A673 (cell line): ENCODE results near the gene DPCD. TPM values are rescaled to one million over a fixed set of nuclear protein-coding genes. Genes with fewer than 3 reads are reported as not detected.
A peak's percentile ranks its signal among the peaks of the same experiment; 100 is the strongest.

Source experiments
- BruUV-seq: library from RNA; stranded (reverse); fragments of 400-500 nt; replicated peaks from 2 replicates; lab custom pipeline; 2021; lab: Mats Ljungman, UMichigan
- CTCF ChIA-PET: fragments of 300-600 bp; sonication (Branson Sonifier 250); formaldehyde crosslinking; loops from one replicate; lab custom pipeline; 2022; ENCODE audit warnings: antibody characterized with exemption; lab: Charles Lee
- POLR2A ChIA-PET: fragments of 300-600 bp; sonication (Branson Sonifier 250); formaldehyde crosslinking; loops from one replicate; lab custom pipeline; 2022; ENCODE audit warnings: antibody characterized with exemption; ENCODE audit not compliant: low non-redundant PET; lab: Charles Lee
- DNase-seq: peaks from one replicate; pipeline ENCODE4 v3.0.0-alpha.2; 2015; ENCODE audit warnings: low spot score
- H3K27ac ChIP-seq: fragments of 200-600 bp; sonication (generic); 2 replicates; pipeline ENCODE4 v1.5.1; 2016; ENCODE audit warnings: mixed run types, low read depth, mild to moderate bottlenecking, mixed read lengths, antibody characterized with exemption, low read length; ENCODE audit not compliant: poor library complexity, severe bottlenecking
- H3K27me3 ChIP-seq: fragments of 200-600 bp; sonication (generic); replicated peaks from 2 replicates; pipeline ENCODE4 v1.6.1; 2017; ENCODE audit warnings: mixed run types, low read depth, mild to moderate bottlenecking, mixed read lengths, antibody characterized with exemption, low read length; ENCODE audit not compliant: insufficient read depth, poor library complexity
- H3K36me3 ChIP-seq: fragments of 200-600 bp; sonication (generic); 2 replicates; pipeline ENCODE4 v1.6.1; 2016; ENCODE audit warnings: mixed run types, mild to moderate bottlenecking, mixed read lengths, antibody characterized with exemption, low read length; ENCODE audit not compliant: insufficient read depth, poor library complexity, severe bottlenecking
- H3K4me1 ChIP-seq: fragments of 200-600 bp; sonication (generic); 2 replicates; pipeline ENCODE4 v1.6.1; 2017; ENCODE audit warnings: mixed run types, mild to moderate bottlenecking, mixed read lengths, antibody characterized with exemption, low read length; ENCODE audit not compliant: insufficient read depth, poor library complexity, severe bottlenecking
- H3K4me3 ChIP-seq: fragments of 200-600 bp; sonication (generic); 2 replicates; pipeline ENCODE4 v1.5.1; 2016; ENCODE audit warnings: low read depth, mixed run types, mild to moderate bottlenecking, mixed read lengths, low read length; ENCODE audit not compliant: poor library complexity, severe bottlenecking
- H3K9me3 ChIP-seq: fragments of 200-600 bp; sonication (generic); 2 replicates; pipeline ENCODE4 v1.6.1; 2016; ENCODE audit warnings: mixed run types, low read depth, mild to moderate bottlenecking, mixed read lengths, antibody characterized with exemption, low read length; ENCODE audit not compliant: poor library complexity, severe bottlenecking
- EZH2 ChIP-seq: fragments of 200-600 bp; sonication (generic); IDR thresholded peaks from 2 replicates; pipeline ENCODE4 v1.6.1; 2017; ENCODE audit warnings: borderline replicate concordance, low read depth, mild to moderate bottlenecking, mixed read lengths, antibody characterized with exemption, low read length; ENCODE audit not compliant: poor library complexity, severe bottlenecking
- intact Hi-C: fragments of 100-400 bp; cut with micrococcal nuclease; formaldehyde crosslinking; loops from one replicate; pipeline ENCODE4 v1.10.0; 2022; ENCODE audit not compliant: unreplicated experiment
- total RNA-seq: library from RNA; stranded (reverse); gene quantifications from 2 replicates; pipeline ENCODE4 v1.2.3, GENCODE V29; 2021
- TF ChIP-seq, protein P1 (sequence below): fragments of 300-800, 200-600 bp; sonication (generic); conservative IDR thresholded peaks from 2 replicates; pipeline ENCODE4 v1.5.1; 2017; ENCODE audit warnings: low read depth, mild to moderate bottlenecking, antibody characterized with exemption, low read length, moderate library complexity, mixed read lengths

Gene DPCD
- total RNA-seq, 1 experiment from 2014 or later = 32.5 TPM

DNA sequence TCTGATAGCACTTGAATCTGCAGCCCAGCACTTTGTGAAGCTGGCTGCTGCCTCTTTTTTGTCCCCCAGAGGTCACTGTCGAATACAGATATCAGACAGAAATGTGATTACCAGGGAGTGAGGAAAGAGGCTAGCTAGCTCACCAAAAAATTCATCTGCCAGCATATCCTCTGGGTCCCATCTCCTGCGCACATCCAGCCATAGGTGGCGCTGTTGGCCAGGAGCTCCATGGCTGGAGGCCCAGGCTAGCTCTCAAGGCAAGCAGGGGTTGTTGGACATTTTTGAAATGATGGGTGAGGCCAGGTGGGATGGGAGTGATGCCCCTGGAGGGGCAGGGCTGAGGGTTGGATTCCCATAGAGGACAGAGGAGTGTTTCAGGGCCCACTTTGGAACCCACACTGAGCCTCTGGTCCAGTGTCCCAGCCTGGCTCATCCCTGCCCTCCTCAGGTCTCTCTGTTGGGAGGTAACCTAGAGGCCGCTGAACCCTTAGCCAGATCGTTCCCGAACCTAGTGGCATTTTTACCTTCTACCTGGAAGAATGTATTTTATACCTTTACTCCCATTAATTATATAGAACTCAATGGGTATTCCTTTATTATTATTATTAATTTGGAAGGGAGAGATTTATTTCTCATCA, 14.8 kb downstream of the DPCD start:
- no TSS peak for BruUV-seq
- peak; percentile 85 for DNase-seq
- Histone ChIP-seq H3K27ac (no peak overlapping the region), H3K9me3 (no peaks in the 10 kb centered on the region), H3K4me3 (no peak overlapping the region), H3K4me1 (no peaks in the 10 kb centered on the region), H3K27me3 (no peaks in the 10 kb centered on the region), H3K36me3 (no peaks in the 10 kb centered on the region)
- TF ChIP-seq, protein P1, sequence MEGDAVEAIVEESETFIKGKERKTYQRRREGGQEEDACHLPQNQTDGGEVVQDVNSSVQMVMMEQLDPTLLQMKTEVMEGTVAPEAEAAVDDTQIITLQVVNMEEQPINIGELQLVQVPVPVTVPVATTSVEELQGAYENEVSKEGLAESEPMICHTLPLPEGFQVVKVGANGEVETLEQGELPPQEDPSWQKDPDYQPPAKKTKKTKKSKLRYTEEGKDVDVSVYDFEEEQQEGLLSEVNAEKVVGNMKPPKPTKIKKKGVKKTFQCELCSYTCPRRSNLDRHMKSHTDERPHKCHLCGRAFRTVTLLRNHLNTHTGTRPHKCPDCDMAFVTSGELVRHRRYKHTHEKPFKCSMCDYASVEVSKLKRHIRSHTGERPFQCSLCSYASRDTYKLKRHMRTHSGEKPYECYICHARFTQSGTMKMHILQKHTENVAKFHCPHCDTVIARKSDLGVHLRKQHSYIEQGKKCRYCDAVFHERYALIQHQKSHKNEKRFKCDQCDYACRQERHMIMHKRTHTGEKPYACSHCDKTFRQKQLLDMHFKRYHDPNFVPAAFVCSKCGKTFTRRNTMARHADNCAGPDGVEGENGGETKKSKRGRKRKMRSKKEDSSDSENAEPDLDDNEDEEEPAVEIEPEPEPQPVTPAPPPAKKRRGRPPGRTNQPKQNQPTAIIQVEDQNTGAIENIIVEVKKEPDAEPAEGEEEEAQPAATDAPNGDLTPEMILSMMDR = peak; percentile 94
- no peak for TF ChIP-seq EZH2
- intact Hi-C loops = loop anchor here (1.0 to 5.0 kb wide), 2 partner anchors 177 to 469 kb away; no protein-coding TSS in a partner anchor
- ChIA-PET CTCF (interaction anchor here (0.6 to 1.8 kb wide), 14 partner anchors 15 to 288 kb away, joined by 3 to 35 read pairs (median 4); partner anchors contain the start of genes KCNIP2 and NPM3), POLR2A (no interaction called here)

DNA sequence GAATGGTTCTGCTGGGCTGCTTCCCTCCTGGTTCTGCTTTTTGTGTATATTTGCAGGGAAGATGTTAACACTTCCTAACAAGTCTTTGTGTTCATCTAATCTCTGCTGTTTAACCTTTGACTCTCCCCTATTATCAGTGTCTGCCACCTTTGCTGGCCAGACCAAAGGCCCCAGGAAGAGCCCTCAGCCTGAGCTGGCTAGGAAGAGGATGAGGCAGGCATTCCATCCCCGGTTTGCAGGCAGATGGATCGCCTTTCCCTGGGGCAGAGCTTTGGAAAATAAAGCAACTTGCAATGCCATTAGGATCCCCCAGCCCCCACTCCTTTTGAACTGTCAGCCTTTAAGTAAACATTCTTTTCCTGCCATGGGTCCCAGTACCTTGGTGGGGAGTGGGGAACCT, 19.0 kb downstream of the DPCD start:
- Histone ChIP-seq H3K27ac (no peak overlapping the region), H3K36me3 (peaks cover 14% of the 10 kb centered on the region), H3K27me3 (no peaks in the 10 kb centered on the region), H3K9me3 (no peaks in the 10 kb centered on the region), H3K4me1 (no peaks in the 10 kb centered on the region), H3K4me3 (no peak overlapping the region)
- TF ChIP-seq, protein P1 = no peak
- TF ChIP-seq EZH2 = no peak
- ChIA-PET POLR2A (no interaction called here), CTCF (no interaction called here)
- no TSS peak for BruUV-seq
- intact Hi-C loops = no loop called here
- no peak for DNase-seq

DNA sequence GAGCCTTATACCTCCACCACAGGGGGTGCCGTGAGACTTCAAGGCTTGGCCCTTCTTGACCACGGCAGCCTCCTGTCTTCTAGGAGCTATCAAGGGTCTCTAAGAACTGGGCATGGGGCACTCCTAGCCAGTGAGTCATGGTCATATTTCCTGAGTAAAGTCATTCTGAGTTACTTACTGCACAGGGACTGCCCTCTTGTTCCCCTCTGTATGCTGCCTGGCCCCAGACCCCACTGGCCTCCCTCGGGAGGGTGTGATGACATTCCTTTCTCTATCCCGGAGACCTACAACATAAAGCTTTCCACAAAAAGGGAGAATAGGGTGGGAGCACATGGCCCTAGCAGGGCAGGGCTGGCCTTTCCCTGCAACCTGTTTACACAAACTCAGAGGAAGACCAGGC, 21.4 kb downstream of the DPCD start:
- no peak overlapping the region for H3K27ac ChIP-seq
- H3K27me3 ChIP-seq = no peaks in the 10 kb centered on the region
- no peak for TF ChIP-seq EZH2
- TF ChIP-seq, protein P1 = no peak
- DNase-seq = no peak
- H3K4me3 ChIP-seq = no peak overlapping the region
- H3K9me3 ChIP-seq = no peaks in the 10 kb centered on the region
- no TSS peak for BruUV-seq
- no peaks in the 10 kb centered on the region for H3K4me1 ChIP-seq
- peaks cover 14% of the 10 kb centered on the region for H3K36me3 ChIP-seq
- POLR2A ChIA-PET = no interaction called here
- CTCF ChIA-PET = no interaction called here
- intact Hi-C loops = no loop called here
